Endothelial cell of umbilical vein (primary cell): ENCODE measurements around the gene NRCAM.

Source experiments
- CTCF ChIP-seq, 2 donors: IDR thresholded peaks; 1 replicate in 1 of 2; 2 replicates in 1 of 2; pipeline ENCODE4 v1.5.1; 2011; ENCODE audit warnings: low read length in 2 of 2, mild to moderate bottlenecking in 2 of 2, moderate library complexity in 2 of 2, control low read depth in 1 of 2, inconsistent platforms in 1 of 2, low read depth in 1 of 2; ENCODE audit not compliant: insufficient read depth in 1 of 2; ENCODE audit errors: extremely low read depth in 1 of 2
- EZH2 ChIP-seq: IDR thresholded peaks from 2 replicates; pipeline ENCODE4 v1.6.1; 2012; ENCODE audit warnings: borderline replicate concordance, low read depth, mild to moderate bottlenecking, moderate library complexity, low read length, inconsistent platforms; ENCODE audit not compliant: severe bottlenecking
- FOS ChIP-seq: IDR thresholded peaks from 2 replicates; pipeline ENCODE4 v1.6.1; 2011; ENCODE audit warnings: mild to moderate bottlenecking, low read length, moderate library complexity, borderline replicate concordance; ENCODE audit not compliant: insufficient read depth
- GATA2 ChIP-seq: IDR thresholded peaks from 2 replicates; pipeline ENCODE4 v1.7.0; 2011; ENCODE audit warnings: low read depth, mild to moderate bottlenecking, moderate library complexity, mixed read lengths, low read length; ENCODE audit not compliant: insufficient read length, insufficient read depth
- MAX ChIP-seq: IDR thresholded peaks from 2 replicates; pipeline ENCODE4 v1.6.1; 2011; ENCODE audit not compliant: insufficient read depth, insufficient read length
- MYC ChIP-seq: IDR thresholded peaks from one replicate; pipeline ENCODE4 v1.6.1; 2011; ENCODE audit warnings: mild to moderate bottlenecking, low read depth, low read length
- POLR2A ChIP-seq: IDR thresholded peaks from 2 replicates; pipeline ENCODE4 v1.6.1; 2012; ENCODE audit warnings: low read depth, mild to moderate bottlenecking, control low read depth, low read length
- POLR2AphosphoS5 ChIP-seq: IDR thresholded peaks from 2 replicates; pipeline ENCODE4 v1.6.1; 2012; ENCODE audit warnings: low read depth, mild to moderate bottlenecking, control low read depth, low read length, moderate library complexity; ENCODE audit not compliant: insufficient read depth

GRCh38 chr7:108204281-108204796, 251.9 kb downstream of the NRCAM start:
- no peak for TF ChIP-seq CTCF (IDR thresholded peaks at IDR 0.05; ENCODE audit: extremely low read depth in 1 of 2, insufficient read depth in 1 of 2, low read depth in 1 of 2, low read length in 2 of 2)
- no peak for TF ChIP-seq POLR2AphosphoS5
- TF ChIP-seq POLR2A: no peak
- TF ChIP-seq GATA2: no peak
- TF ChIP-seq MAX: no peak
- TF ChIP-seq EZH2: no peak
- no peak for TF ChIP-seq FOS
- no peak for TF ChIP-seq MYC
